Measurements from ENCODE around the gene RAD51B.

DNA sequence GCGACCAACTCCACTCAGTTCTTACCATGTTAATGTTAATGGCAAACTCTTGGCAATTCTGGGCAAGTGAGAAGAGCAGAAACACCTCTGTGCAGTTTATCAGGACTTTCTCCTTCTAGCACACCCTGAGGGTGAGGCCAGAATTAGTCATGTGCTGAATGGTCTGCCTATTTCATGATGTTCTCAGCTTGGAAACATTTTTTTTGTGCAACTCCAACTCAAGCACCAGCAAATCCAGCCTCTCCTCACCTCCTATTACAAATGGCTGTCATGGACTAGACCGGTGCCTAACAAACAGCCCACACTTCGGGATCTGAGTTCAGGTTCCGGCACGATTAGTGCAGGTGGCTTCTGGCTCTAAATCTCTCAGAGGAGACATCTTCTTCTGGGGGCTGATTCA lies 727.3 kb downstream of the RAD51B start:
- TF ChIP-seq, protein P1, sequence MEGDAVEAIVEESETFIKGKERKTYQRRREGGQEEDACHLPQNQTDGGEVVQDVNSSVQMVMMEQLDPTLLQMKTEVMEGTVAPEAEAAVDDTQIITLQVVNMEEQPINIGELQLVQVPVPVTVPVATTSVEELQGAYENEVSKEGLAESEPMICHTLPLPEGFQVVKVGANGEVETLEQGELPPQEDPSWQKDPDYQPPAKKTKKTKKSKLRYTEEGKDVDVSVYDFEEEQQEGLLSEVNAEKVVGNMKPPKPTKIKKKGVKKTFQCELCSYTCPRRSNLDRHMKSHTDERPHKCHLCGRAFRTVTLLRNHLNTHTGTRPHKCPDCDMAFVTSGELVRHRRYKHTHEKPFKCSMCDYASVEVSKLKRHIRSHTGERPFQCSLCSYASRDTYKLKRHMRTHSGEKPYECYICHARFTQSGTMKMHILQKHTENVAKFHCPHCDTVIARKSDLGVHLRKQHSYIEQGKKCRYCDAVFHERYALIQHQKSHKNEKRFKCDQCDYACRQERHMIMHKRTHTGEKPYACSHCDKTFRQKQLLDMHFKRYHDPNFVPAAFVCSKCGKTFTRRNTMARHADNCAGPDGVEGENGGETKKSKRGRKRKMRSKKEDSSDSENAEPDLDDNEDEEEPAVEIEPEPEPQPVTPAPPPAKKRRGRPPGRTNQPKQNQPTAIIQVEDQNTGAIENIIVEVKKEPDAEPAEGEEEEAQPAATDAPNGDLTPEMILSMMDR (IDR thresholded peaks at IDR 0.05), result no peak
- no peak for TF ChIP-seq POLR2A (IDR thresholded peaks at IDR 0.05)
- no peak for TF ChIP-seq EP300 (IDR thresholded peaks at IDR 0.05)

Measured in ovary (tissue), 3 donors.